Measurements from ENCODE around the gene KRT39.
"Not testable (repeated sequence)": the region's sequence is repeated elsewhere in the genome, so short reads cannot be mapped to it uniquely, and the experiment has no call there.

KRT39 gene

GRCh38 chr17:40999563-40999962 is 32.8 kb upstream of the KRT39 start, which contains the start of gene KRTAP3-2:
Gene KRTAP3-2 (minus strand): TSS chr17:40999906. CDS start chr17:40999853, 53 bp downstream.
- H3K4me1 ChIP-seq (ENCODE audit: control insufficient read depth, insufficient read depth, low read length); H3K27me3 ChIP-seq (ENCODE audit: control insufficient read depth, insufficient read depth, low read length); H3K4me3 ChIP-seq (ENCODE audit: low read length); H3K27ac ChIP-seq (ENCODE audit: low read depth, low read length); H3K36me3 ChIP-seq (ENCODE audit: control insufficient read depth, insufficient read depth, low read length); H3K9ac ChIP-seq (ENCODE audit: low read length): not testable (repeated sequence)

- Histone ChIP-seq H3K4me1 (ENCODE audit: control insufficient read depth, insufficient read depth, low read length) (no peaks in the 10 kb centered on the region), H3K4me3 (ENCODE audit: low read length) (no peak overlapping the region), H3K36me3 (ENCODE audit: control insufficient read depth, insufficient read depth, low read length) (no peaks in the 10 kb centered on the region), H3K27ac (ENCODE audit: low read depth, low read length) (no peak overlapping the region), H3K9ac (ENCODE audit: low read length) (no peak overlapping the region), H3K27me3 (ENCODE audit: control insufficient read depth, insufficient read depth, low read length) (no peaks in the 10 kb centered on the region)
These were observed 30.6 kb upstream of the KRT39 start for GRCh38 chr17:40997361-40997760.

GRCh38 chr17:40996829-40997228 is 30.1 kb upstream of the KRT39 start:
- Histone ChIP-seq H3K4me3 (ENCODE audit: low read length) (no peak overlapping the region), H3K27me3 (ENCODE audit: control insufficient read depth, insufficient read depth, low read length) (no peaks in the 10 kb centered on the region), H3K36me3 (ENCODE audit: control insufficient read depth, insufficient read depth, low read length) (no peaks in the 10 kb centered on the region)

GRCh38 chr17:40995116-40995515 is 28.4 kb upstream of the KRT39 start:
- no peak overlapping the region for H3K9ac ChIP-seq (ENCODE audit: low read length)
- H3K4me1 ChIP-seq (ENCODE audit: control insufficient read depth, insufficient read depth, low read length) = no peaks in the 10 kb centered on the region
- H3K27ac ChIP-seq (ENCODE audit: low read depth, low read length) = no peak overlapping the region
- H3K36me3 ChIP-seq (ENCODE audit: control insufficient read depth, insufficient read depth, low read length) = no peaks in the 10 kb centered on the region
- no peak overlapping the region for H3K4me3 ChIP-seq (ENCODE audit: low read length)
- no peaks in the 10 kb centered on the region for H3K27me3 ChIP-seq (ENCODE audit: control insufficient read depth, insufficient read depth, low read length)

More at GRCh38 chr17:40996829-40997228, 30.1 kb upstream of the KRT39 start:
- Histone ChIP-seq H3K4me1 (ENCODE audit: control insufficient read depth, insufficient read depth, low read length) (no peaks in the 10 kb centered on the region), H3K27ac (ENCODE audit: low read depth, low read length) (no peak overlapping the region), H3K9ac (ENCODE audit: low read length) (no peak overlapping the region)

GRCh38 chr17:40993839-40994238 is 27.1 kb upstream of the KRT39 start, which contains the start of gene KRTAP3-3:
Gene KRTAP3-3 (minus strand): TSS chr17:40994164. CDS start chr17:40994097, 67 bp downstream.
- Histone ChIP-seq H3K9ac (ENCODE audit: low read length) (no peak within 1 kb of the TSS), H3K4me3 (ENCODE audit: low read length) (no peak within 1 kb of the TSS), H3K27ac (ENCODE audit: low read depth, low read length) (no peak within 1 kb of the TSS), H3K36me3 (ENCODE audit: control insufficient read depth, insufficient read depth, low read length) (no peaks in the 10 kb centered on the region), H3K27me3 (ENCODE audit: control insufficient read depth, insufficient read depth, low read length) (no peaks in the 10 kb centered on the region), H3K4me1 (ENCODE audit: control insufficient read depth, insufficient read depth, low read length) (no peaks in the 10 kb centered on the region)

- Histone ChIP-seq H3K4me3 (ENCODE audit: low read length) (no peak overlapping the region), H3K9ac (ENCODE audit: low read length) (no peak overlapping the region), H3K4me1 (ENCODE audit: control insufficient read depth, insufficient read depth, low read length) (no peaks in the 10 kb centered on the region), H3K27me3 (ENCODE audit: control insufficient read depth, insufficient read depth, low read length) (no peaks in the 10 kb centered on the region), H3K27ac (ENCODE audit: low read depth, low read length) (no peak overlapping the region), H3K36me3 (ENCODE audit: control insufficient read depth, insufficient read depth, low read length) (no peaks in the 10 kb centered on the region)
These were observed 26.3 kb upstream of the KRT39 start for GRCh38 chr17:40993084-40993483.

- Histone ChIP-seq H3K4me3 (ENCODE audit: low read length) (no peak overlapping the region), H3K27me3 (ENCODE audit: control insufficient read depth, insufficient read depth, low read length) (no peaks in the 10 kb centered on the region), H3K9ac (ENCODE audit: low read length) (no peak overlapping the region), H3K4me1 (ENCODE audit: control insufficient read depth, insufficient read depth, low read length) (no peaks in the 10 kb centered on the region), H3K36me3 (ENCODE audit: control insufficient read depth, insufficient read depth, low read length) (no peaks in the 10 kb centered on the region), H3K27ac (ENCODE audit: low read depth, low read length) (no peak overlapping the region)
These were observed 25.9 kb upstream of the KRT39 start for GRCh38 chr17:40992666-40993065.

- Histone ChIP-seq H3K4me1 (ENCODE audit: control insufficient read depth, insufficient read depth, low read length) (no peaks in the 10 kb centered on the region), H3K27ac (ENCODE audit: low read depth, low read length) (no peak overlapping the region), H3K4me3 (ENCODE audit: low read length) (no peak overlapping the region), H3K9ac (ENCODE audit: low read length) (no peak overlapping the region), H3K36me3 (ENCODE audit: control insufficient read depth, insufficient read depth, low read length) (no peaks in the 10 kb centered on the region), H3K27me3 (ENCODE audit: control insufficient read depth, insufficient read depth, low read length) (no peaks in the 10 kb centered on the region)
These were observed 20.2 kb upstream of the KRT39 start for GRCh38 chr17:40986920-40987319.

- Histone ChIP-seq H3K36me3 (ENCODE audit: control insufficient read depth, insufficient read depth, low read length) (no peaks in the 10 kb centered on the region), H3K27ac (ENCODE audit: low read depth, low read length) (no peak within 1 kb of the TSS), H3K4me3 (ENCODE audit: low read length) (no peak within 1 kb of the TSS), H3K4me1 (ENCODE audit: control insufficient read depth, insufficient read depth, low read length) (no peaks in the 10 kb centered on the region), H3K9ac (ENCODE audit: low read length) (no peak within 1 kb of the TSS), H3K27me3 (ENCODE audit: control insufficient read depth, insufficient read depth, low read length) (no peaks in the 10 kb centered on the region)
These were observed 17.5 kb upstream of the KRT39 start, which contains the start of gene KRT40 for GRCh38 chr17:40984226-40984625. Gene KRT40 (minus strand): TSS chr17:40984326. CDS start chr17:40984273, 53 bp downstream.

GRCh38 chr17:40981115-40981514 is 14.4 kb upstream of the KRT39 start:
- H3K9ac ChIP-seq (ENCODE audit: low read length) = no peak overlapping the region
- no peak overlapping the region for H3K27ac ChIP-seq (ENCODE audit: low read depth, low read length)
- no peaks in the 10 kb centered on the region for H3K36me3 ChIP-seq (ENCODE audit: control insufficient read depth, insufficient read depth, low read length)
- peaks cover 5% of the 10 kb centered on the region for H3K27me3 ChIP-seq (ENCODE audit: control insufficient read depth, insufficient read depth, low read length)
- no peaks in the 10 kb centered on the region for H3K4me1 ChIP-seq (ENCODE audit: control insufficient read depth, insufficient read depth, low read length)
- no peak overlapping the region for H3K4me3 ChIP-seq (ENCODE audit: low read length)

- no peak overlapping the region for H3K9ac ChIP-seq (ENCODE audit: low read length)
- H3K27ac ChIP-seq (ENCODE audit: low read depth, low read length) = no peak overlapping the region
- H3K27me3 ChIP-seq (ENCODE audit: control insufficient read depth, insufficient read depth, low read length) = peaks cover 6% of the 10 kb centered on the region
- H3K36me3 ChIP-seq (ENCODE audit: control insufficient read depth, insufficient read depth, low read length) = no peaks in the 10 kb centered on the region
- H3K4me1 ChIP-seq (ENCODE audit: control insufficient read depth, insufficient read depth, low read length) = no peaks in the 10 kb centered on the region
- H3K4me3 ChIP-seq (ENCODE audit: low read length) = no peak overlapping the region
These were observed 13.8 kb upstream of the KRT39 start for GRCh38 chr17:40980596-40980995.

- Histone ChIP-seq H3K9ac (ENCODE audit: low read length) (no peak overlapping the region), H3K36me3 (ENCODE audit: control insufficient read depth, insufficient read depth, low read length) (no peaks in the 10 kb centered on the region), H3K27ac (ENCODE audit: low read depth, low read length) (no peak overlapping the region), H3K4me1 (ENCODE audit: control insufficient read depth, insufficient read depth, low read length) (no peaks in the 10 kb centered on the region), H3K4me3 (ENCODE audit: low read length) (no peak overlapping the region), H3K27me3 (ENCODE audit: control insufficient read depth, insufficient read depth, low read length) (peaks cover 6% of the 10 kb centered on the region)
These were observed 13.4 kb upstream of the KRT39 start for GRCh38 chr17:40980117-40980516.

GRCh38 chr17:40978575-40979151 is 11.9 kb upstream of the KRT39 start:
- H3K27ac ChIP-seq (ENCODE audit: low read depth, low read length) = no peak overlapping the region
- H3K27me3 ChIP-seq (ENCODE audit: control insufficient read depth, insufficient read depth, low read length) = peaks cover 6% of the 10 kb centered on the region
- no peak overlapping the region for H3K9ac ChIP-seq (ENCODE audit: low read length)
- no peaks in the 10 kb centered on the region for H3K4me1 ChIP-seq (ENCODE audit: control insufficient read depth, insufficient read depth, low read length)
- no peaks in the 10 kb centered on the region for H3K36me3 ChIP-seq (ENCODE audit: control insufficient read depth, insufficient read depth, low read length)
- H3K4me3 ChIP-seq (ENCODE audit: low read length) = no peak overlapping the region

Measured in rectal smooth muscle tissue (tissue), 1 donor.